ENCODE results near the gene EVC2.

EVC2 gene

DNA sequence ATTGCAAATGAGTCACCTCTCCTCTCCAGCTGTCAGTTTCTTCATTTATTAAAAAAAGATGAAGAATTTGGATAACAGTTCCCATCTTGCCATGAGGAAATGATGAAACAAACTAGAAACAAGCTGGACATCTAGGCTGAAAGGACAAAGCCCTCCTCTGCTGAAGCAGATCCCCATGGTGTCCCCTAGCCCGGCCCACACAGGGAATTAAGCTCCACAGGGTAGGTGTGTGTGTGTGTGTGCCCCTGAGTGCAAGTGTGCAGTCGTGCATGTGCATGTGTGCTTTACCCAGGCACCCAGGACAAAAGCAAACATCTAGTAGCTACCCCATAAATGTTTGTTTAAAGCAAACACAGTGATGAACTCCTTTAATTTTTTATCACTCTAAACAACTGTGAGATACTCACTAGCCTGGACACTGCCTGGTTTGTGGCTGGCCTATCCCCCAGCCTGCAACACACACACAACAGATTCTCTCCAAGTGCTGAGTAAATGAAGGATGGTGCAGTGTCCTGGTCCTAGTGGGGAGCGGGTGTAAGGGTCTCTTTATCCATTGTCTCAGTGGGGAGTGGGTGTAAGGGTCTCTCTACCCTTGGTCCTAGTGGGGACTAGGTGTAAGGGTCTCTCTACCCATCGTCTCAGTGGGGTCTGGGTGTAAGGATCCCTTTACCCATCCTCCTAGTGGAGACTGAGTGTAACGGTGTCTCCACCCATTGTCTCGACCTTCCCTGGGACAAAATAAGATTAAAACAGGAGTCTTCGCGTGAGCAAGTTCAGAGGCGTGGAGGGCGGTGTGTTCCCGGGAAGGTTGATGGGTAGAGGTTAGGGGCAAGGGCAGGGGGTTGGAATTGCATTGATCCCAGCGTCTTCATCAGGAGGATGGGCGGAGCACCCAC lies 2.0 kb upstream of the EVC2 start:
- no peak for DNase-seq

DNA sequence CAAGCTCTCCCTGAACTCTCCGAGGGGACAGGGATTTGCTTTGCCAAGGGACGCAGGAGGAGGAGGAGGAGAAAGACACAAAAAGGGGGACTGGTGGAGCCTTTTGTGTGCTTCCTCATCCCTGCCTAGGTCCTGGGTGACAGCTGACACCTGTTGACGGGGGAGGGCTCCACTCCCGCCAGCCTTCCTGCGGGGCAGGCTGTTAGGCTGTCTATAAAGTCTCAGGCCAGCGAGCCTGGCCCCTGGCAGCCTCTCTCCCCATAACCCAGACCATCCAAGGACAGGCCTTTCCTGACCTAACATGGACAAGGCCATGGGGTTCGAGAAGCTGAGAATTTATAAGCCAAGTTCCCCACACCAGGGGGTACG lies 832 bp upstream of the EVC2 start:
- no peak for DNase-seq

DNA sequence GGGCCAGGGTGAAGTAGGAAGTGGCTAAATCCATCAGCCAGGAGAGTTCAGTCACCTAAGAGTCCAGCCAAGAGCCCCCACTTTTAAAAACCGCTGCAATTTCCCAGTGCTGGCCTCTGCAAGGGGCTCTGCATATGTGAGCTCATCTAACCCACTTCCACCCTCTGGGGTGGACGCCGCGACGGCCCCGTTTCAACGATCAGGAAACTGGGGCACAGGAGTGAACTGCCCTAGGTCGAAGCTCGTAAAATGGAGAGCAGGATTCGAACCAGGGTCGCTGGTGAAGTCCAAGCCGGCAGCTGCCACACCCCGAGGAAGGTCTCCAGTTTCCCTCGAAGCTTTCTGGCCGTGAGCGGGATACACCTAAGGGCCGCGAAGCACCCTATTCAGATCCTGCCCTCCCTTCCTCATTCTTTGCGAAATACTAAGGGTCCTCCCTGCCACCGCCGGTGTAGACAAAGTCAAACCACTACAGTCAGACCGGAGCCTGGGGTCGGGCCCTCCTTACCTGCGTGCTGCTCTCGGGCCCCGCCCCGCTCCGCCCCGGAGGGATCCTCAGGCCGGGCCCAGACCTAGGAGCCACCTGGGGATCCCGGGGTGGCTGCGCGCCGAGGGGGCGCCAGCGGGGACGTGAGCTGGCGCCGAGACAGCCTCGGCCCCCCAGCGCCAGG lies 446 bp downstream of the EVC2 start:
- no peak for DNase-seq

DNA sequence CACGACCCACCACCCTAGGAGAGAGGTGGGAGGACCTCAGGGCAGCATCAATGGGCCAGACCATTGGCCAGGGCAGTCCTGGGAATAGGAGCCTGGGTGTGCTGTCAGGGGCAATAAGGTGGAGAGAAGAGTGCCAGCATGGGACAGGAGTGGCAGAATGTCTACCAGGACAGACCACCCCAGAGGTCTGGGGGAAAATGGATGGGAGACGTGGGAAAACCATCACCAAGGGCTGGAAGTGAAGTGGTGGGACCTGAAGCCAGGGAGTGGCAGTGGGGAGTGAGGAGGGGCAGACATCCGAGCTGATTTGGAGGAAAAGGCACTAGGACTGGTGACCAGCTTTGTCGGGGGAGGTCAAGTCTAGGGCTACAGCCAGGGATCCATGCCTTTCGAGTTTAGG lies 993 bp downstream of the EVC2 start:
- no peak for DNase-seq

DNA sequence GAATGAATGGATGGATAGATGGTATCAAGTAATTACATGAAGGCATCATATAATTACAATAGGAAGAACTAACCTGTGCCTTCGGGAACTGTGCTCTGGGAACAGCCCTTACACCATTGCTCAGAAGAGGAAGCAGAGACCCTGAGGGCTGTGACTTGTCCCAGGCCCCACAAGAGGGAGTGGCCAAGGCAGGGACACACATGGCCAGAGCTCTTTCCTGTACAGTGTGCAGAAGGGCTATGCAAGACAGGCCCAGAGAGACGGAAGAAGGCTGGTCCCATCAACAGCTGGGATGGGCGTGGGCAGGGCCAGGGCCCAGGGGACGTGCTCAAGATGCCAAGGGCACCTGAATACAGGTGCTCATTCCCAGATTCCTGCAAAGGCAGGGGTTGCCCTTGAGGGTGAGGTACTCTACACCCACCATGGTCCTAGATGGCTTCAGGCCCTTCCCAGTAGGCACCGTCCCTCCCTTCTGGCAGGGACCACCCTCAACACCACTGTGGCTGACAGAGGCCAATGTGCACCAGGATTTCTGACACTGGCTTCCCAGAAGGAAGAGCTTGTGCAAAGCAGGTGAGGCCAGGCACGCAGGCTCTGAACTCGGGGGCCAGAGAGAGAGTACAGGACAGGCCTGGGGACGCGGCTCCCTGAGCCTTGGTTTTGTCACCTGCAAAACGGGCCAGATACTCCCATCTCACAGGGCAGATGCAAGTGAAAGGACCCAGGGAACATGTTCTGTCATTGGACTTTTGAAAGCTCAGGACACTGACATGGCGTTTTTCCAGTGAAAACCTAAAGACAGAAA lies 1.7 kb downstream of the EVC2 start:
- DNase-seq: no peak

DNA sequence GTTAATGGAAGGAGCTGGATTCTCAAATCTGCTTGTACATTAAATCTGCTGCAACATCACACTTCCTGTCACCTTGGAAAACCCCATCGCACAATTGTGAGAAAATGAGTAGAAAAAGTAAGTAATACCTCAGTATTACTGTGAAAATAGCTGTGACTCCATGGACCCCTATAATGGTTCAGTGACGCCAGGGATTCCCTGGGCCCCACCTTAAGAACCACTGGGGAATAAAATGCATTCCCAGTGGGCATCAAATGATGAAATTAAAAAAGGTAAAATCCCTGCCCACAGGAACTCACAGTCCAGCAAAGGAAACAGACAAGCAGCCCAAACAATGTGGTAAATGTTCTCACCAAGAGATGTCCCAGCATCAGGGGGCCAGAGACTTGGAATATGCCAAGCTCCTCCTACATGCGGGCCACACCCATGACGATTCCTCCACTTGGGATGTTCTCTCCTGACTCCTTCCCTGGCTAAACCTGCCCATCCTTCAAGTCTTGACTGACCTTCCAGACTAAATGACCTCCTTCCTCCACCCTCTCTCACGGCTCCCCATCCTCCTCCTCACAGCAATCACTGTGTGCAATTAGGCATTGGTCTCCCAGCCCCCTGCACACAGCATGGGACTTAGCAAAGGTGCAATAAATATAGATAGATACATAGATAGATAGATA lies 2.6 kb downstream of the EVC2 start:
- DNase-seq: no peak

DNA sequence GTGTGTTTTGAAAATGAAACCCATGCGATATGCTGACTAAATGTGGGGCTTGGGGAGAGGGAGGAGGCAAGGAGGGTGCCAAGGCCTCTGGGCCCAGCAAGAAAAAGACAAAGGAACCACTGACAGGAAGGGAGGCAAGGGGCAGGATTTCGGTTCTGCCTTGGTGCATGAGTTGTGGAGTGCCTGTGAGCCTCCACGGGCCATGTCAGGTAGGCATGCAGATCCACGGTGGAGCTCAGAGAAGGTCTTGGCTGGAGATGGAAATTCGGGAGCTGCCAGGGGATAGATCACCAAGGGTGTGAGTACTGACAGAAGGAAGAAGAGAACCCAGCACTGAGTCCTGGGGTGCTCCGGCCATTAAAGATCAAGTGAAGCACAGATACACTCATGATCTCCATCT lies 4.1 kb downstream of the EVC2 start:
- no peak for DNase-seq

DNA sequence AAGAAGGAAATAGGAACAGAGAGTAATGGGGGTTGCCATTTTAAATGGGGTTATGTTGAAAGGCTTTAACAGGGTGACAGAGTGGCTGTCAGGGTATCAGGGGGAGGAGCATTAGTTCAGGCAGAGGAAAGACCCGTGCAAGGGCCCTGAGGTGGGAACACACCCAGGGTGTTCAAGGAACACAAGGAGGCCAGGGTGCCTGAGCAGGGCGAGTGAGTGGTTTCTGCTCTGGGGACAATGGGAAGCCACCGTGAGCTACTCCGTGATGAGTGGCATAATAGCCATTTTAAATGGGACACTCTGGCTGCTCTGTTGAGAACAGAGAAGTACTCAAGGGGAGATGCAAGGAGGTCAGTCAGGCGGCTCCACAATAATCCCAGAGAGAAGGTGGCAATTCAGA lies 4.5 kb downstream of the EVC2 start:
- DNase-seq: no peak

DNA sequence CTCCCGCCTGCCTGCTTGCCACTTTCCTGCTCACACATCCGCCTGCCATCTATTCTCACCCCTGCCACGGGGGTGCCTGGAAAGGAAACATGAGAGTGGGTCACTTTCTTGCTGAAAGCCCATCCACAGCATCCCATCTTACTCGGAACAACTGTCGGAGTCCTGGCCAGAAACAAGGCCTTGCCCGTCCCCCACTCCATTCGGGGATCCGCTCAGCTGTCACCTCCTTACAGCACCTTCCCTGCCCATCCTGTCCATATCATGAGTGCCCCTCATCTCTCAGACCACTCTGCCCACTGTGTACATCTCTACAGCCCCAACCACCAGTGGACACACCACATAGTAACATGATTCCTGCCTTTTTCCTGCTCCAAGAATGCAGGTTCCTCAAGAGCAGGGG lies 6.4 kb downstream of the EVC2 start:
- DNase-seq: no peak

DNA sequence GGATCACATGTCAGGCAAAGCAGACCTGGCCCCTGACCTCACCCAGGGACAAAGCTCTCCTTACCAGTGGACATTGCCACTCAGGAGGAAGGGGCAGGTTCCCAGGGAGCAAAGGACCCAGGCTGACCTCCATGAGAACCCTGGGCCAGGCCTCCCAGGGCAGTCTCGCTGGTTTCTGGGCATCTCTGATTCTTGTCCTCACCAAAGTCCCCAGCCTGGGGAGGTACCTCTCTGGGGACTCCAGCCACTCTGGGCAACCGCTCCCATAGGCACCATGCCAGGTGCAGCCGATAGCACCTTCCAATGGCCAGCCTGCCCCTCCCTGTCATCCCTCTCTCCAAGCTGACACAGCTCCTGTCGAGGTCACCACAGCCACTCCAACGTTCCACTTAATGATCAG lies 7.9 kb downstream of the EVC2 start:
- DNase-seq: no peak

DNA sequence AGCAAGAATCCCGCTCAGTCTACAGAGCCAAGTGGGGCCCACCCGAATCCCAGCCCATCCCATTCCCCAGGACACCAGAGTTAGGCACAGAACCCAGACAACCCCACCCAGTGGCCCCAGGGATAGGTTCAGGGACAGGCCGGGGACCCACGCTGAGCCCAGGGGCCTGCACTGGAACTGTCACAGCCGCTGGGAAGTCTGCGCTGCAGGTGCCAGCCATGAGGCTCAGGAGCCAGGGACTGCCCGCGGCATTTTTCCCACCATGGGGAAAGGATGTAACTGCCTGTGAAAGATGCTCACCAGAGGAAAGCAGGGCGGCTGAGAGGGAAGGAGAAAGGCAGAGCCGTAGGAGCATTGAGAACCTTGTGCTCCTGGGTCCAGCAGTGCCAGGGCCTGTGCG lies 12.0 kb downstream of the EVC2 start:
- DNase-seq: no peak

DNA sequence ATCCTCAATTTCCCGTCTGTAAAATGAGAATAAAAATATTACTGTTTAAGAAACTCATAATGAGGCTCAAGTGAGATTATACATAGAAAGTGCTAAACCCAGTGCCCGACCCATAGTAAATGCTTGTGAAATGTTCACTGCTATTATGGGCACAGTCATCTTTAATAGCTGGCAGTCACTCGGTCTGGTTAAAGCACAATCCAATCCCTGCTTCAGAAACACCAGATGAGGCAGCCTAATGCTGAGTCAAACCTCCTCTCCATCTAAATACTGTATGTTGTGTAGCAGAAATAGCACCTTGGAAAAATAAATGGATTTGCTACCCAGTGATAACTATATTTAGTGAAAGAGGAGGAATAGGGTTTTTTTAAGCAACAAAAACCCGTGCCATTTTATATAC lies 14.5 kb downstream of the EVC2 start:
- no peak for DNase-seq

DNA sequence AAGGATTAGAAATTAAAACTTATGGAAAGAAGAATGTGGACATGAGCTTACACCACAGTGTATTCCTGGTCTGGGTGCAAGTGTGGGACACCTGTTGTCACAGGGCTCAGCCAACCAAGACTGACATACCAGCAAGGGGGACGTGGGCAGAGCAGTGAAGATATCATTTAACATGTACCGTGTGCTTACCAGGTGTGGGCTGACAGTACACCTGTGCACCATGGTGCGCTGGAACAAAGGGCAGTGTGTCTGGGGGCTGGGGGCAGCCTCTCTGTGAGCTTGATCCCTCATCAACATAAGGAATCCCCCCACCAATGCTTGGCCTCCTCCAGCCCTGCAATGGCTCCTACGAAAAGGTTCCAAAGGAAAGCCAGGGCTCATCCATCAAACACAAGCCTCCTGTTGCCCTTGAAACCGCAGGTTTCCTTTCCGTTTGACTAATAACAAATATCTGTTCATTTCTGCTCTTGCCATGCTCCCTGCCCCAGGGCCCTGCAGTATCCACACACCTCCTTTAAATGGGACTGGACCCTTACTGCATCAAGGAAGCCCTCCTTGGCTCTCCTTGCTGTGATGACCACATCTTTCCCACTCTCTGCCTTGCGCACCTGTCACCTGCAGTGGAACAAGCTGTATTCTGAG lies 16.7 kb downstream of the EVC2 start:
- no peak for DNase-seq

DNA sequence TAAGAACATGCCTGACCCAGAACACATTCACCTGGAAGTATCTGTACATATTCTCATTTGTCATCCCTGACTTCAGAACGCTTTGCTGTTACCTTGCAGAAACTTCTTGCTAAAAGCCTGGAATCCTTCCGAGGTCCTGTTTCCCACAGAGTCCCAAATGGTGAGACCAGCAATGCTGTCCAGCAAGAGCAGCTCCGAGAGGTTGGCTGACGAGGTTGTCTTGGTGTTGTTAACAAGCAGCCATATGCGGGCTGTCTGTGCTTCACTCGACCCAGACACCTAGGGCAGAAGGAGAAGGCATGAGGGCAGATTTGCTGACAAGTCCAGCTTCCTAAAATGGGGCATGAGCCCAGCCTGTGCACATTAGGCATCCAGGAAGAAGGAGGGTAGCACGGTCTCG lies 19.3 kb downstream of the EVC2 start:
- DNase-seq: no peak

DNA sequence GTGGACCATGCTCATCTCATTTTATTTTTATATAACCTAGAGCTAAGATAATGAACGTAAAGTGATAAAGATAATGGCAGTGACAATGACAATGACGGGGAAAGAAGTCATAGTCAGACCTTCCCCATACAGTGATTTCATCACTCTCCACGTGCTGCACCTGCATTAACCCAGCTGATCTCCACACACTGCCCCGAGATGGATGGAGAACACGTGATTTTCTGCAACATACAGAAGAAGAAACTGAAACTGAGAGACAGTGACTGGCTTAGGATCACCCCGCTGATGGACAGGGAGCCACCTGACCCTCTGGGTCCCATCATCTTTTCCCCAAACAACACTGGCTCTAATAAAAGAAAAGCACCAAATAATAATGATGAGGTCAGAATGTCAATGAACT lies 22.0 kb downstream of the EVC2 start:
- no peak for DNase-seq

DNA sequence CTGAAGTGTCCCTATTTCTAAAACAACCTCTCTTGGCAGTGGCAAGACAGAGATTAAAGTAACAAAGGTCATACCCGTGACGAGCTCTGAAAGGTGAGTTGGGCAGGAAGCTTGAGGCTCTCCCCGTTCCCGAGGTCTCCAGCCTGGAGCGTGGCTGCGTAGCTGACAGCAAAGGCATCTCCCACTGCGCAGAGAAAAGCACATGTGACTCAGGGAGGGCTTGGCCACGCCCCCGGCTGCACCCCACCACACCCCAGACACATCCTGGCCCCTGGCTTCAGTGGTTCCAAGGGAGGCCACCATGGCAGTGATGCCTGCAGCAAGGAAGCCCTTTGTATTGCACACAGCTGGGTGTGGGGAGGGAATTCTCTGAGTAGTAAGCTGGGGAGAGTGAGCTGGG lies 23.1 kb downstream of the EVC2 start:
- DNase-seq: no peak

DNA sequence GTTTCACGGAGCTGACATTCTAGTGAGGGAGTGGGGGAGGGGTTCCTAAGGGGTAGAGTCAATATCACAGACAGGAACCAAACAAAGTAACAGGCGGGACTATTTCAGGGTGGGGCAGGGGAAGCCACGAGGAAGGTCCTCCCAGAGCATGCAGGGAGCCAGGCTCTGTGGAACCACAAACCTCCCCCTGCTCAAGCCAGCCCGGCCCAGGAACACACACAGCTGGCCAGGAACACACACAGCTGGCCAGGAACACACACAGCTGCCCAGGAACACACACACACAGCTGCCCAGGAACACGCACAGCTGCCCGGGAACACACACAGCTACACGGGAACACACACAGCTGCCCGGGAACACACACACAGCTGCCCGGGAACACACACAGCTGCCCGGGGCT lies 24.8 kb downstream of the EVC2 start:
- DNase-seq: no peak

DNA sequence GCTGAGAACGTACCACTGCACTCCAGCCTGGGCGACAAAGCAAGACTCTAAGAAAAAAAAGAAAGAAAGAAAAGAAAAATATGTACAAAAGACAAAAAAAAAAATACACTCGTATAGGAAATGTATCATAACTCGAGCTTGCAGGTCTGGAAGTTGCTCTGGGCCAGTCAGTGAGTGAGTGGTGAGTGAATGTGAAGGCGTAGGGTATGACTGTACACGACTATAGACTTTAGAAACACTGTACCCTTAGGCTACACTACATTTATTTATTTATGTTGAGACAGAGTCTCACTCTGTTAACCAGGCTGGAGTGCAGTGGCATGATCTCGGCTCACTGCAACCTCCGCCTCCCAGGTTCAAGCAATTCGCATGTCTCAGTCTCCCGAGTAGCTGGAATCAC lies 29.4 kb downstream of the EVC2 start:
- DNase-seq: no peak

DNA sequence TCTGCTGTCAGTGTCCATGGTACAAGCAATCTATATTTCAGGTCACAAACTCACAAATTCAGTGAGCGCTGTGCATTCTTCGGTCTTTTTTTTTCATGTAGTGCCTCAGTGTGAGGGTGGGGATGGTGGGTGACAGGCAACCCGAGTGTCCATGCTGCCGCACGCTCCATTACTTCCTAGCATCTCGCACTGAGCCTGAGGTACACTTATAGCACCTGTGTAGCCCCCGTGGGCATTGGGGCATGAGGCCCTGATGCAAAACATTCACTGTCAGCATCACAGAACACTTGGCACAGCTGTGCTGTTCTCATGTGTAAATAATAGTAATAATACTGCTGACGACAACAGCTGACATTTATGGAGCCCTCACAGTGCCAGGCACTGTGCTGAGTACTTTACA lies 31.6 kb downstream of the EVC2 start:
- DNase-seq: no peak

DNA sequence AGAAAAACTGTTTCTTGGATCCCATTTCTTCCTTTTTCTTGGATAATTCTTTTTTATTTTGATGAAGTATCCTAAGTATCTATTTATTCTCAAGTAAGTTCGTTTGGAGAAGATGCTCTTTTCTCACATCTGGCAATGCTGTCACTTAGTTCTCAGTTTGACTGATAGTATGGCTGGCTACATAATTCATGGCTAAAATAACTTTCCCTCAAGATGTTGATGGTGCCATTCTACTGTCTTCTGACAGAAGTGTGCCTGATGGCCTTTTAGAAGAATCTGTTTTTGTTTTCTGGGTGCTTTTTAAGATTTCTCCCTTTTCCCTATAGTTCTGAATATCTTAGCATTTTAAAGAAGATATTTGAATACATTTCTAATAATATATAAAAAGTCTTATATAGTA lies 41.6 kb downstream of the EVC2 start:
- DNase-seq: no peak

DNA sequence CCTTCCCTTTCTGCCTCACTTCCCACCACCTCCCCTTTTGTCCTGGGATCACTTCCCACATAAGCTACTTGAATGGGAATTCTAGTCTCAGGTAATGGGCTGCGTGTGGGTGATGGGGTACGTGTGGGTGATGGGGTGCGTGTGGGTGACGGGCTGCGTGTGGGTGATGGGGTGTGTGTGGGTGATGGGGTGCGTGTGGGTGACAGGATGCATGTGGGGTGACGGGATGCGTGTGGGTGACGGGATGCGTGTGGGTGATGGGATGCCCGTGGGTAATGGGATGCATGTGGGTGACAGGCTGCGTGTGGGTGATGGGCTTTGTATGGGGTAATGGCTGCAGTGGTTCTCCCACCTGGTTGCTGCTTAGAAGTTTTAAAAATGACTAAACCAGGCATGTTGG lies 43.6 kb downstream of the EVC2 start:
- DNase-seq: no peak

DNA sequence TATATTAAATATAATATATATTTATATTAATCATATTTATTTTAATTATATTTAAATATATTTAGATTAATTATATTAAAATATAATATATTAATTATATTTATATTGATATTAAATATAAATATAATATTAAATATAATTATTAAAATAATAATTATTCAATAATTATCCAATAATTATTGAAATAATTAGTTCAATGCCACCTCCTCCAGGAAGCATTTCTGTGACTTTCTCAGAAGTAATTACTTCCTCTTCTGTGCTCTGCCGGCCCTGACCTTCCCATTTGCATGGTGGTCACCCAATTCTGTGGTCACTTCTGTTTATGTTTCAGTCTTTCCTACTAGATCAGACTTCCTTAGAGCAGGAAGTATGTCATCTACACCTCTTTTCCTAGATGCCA lies 45.8 kb downstream of the EVC2 start:
- no peak for DNase-seq

DNA sequence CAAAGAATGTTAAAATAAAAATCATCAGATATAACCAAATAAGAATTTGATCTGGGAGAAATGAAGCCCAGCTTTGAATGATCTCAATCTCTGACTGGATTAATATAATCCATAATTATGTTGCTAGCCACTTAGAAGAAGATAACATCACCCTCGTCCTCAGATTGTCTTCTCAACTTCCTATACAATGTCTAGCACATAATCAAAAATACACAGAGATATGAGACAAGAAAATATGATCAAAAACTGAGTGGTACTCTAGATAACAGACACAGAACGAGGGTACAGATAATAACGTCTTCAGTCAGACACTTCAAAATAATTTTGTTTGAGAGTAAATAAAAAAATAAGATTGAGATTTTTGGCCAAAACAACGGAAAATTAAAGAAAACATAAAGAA lies 47.1 kb downstream of the EVC2 start:
- DNase-seq: no peak

All from CD4-positive, alpha-beta T cell treated with Interferon gamma for 1 hour (primary cell).